HG03066 (cell line): ENCODE data around the gene ZNF282.

Source experiments
- ATAC-seq: cut with Tn5 transposase; IDR thresholded peaks from one replicate; pipeline ENCODE4 v1.9.1; 2021; ENCODE audit warnings: low read depth; ENCODE audit not compliant: unreplicated experiment

The ZNF282 gene

DNA sequence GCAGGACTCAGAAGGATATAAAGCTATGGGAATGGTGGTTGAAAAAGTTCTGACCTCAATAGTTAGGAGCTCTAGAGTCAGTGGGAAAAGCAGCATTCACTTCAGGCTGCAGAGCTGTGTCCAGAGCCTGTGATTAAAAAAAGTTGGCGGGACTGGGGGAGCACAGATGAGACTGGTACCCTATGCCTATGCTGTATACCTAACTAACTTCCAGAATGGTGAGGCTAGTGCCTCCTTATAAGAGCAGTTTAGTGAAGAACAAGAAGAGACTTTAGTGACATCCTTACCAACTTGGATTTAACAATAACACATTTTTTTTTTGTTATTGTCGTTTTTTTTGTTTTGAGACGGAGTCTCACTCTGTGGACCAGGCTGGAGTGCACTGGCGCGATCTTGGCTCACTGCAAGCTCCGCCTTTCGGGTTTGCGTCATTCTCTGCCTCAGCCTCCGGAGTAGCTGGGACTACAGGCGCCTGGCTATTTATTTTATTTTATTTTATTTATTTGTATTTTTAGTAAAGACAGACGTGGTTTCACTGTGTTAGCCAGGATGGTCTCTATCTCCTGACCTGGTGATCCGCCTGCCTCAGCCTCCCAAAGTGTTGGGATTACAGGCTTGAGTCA, 6.6 kb upstream of the ZNF282 start:
- ATAC-seq = no peak

GRCh38 chr7:149191851-149192250, 3.5 kb upstream of the ZNF282 start:
- ATAC-seq = no peak

DNA sequence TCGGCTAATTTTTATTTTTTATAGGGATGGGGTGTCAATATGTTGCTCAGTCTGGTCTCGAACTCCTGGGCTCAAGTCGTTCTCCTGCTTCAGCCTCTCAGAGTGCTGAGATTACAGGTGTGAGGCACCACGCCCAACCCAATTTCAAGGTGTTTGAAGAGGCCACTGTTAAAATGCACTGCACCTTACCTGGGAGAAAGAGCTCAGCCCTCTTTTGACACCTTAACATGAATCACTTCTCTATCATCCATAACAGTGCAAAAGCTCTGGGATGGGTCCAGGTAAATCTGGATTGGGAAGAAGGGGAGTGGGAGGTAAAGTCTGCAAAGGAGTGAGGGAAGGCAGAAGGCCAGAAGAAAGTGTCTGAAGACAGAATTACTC, 557 bp upstream of the ZNF282 start:
- no peak for ATAC-seq

DNA sequence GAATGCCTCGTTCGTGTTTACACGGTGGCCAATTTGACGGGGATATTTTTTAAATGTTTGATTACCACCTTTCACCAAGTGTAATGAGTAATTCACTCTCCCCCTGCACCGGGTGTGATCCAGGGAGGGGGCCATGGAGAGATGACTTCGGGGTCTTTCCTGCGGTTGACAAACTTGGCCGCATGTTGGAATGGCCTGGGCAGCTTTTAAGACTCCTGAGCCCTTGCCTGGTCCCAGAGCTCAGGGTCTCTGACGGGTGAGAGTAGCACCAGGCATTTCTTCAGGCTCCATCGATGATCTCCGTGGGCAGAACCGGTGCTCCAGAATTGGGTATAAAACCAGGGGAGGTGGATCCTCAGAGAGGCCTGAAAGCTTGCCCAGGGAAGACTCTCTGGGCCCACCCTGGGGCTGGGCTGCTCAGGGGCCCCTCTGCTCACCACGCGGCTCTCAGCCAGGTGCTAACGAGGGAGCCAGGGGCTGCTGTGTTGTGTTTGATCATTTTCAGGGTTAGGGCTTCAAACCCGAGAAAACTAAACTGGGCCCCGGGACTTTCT, 882 bp downstream of the ZNF282 start:
- peak; percentile 20 for ATAC-seq

DNA sequence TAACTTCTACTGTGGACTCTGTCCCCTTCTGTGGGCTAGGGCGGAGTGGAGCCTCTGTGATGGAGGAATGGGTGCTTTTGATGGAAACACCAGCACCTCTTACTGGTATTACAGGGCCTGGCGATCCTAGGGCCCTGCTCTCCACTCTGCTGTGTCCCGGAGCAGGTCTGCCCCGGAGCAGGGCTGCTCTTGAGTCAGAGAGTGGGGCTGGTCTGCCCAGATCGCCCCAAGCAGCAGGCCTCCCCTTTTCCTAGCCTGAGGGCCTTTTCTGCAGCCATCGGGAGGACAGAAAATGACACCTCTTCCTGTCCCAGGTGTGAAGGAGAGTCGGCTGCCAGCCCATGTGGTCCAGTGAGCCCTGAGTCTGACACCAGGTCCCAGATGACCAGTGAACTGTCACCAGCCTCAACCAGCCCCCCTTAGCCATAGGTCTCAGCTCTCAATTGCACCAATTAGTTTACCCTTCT, 1.4 kb downstream of the ZNF282 start:
- ATAC-seq = peak; percentile 8

GRCh38 chr7:149197675-149198074, 2.3 kb downstream of the ZNF282 start:
- no peak for ATAC-seq

DNA sequence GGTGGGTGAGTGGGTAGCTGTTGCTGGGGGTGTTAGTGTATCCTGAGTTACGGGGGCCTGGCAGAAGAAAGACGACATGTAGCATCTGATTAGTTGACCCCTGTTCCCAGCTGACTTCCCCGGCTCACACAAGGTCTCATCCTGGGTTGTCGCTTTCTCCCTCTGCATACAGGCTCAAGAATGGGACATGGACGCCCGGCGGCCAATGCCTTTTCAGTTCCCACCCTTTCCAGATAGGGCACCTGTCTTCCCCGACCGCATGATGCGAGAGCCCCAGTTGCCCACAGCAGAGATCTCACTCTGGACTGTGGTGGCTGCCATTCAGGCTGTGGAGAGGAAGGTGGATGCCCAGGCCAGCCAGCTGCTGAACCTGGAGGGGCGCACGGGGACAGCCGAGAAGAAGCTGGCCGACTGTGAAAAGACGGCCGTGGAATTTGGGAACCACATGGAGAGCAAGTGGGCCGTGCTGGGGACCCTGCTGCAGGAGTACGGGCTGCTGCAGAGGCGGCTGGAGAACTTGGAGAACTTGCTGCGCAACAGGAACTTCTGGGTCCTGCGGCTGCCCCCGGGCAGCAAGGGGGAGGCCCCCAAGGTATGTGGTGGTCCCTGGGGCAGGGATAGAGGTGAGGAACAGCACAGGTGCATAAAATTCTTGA, 2.9 kb downstream of the ZNF282 start:
- no peak for ATAC-seq

DNA sequence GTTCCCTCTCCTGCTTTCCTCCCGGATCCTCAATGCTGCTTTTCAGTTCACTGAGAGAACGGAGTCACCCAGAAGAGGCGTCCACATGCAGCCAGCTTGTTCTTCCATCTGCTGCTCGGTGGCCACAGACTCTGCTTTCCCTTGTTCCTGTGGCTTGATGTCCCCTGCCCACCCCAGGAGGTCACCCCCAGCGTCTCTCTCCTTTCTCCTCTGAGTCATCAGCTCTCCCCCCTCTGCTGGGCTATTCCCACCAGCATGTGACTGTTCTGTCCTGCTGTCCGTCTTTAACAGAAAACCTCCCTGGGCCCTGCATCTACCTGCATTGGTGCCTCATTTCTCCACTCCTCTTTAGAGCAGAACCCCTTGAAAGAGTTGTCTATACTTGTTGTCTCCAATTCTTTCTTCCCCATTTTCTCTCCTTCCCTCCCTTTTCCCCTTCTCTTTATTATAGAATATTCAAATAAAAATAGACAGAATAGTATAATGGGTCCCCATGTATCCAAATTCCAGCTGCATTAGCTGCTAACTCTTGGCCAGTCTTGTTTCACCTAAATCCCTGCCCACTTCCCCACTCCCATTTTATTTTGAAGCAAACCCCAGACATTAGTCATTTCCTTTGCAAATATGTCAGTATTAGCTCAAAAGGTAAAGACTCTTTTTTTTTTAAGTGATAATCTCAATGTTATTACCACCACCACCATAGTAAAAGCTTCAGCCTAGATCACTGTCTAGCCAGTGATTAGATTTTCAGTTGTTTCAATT, 4.1 kb downstream of the ZNF282 start:
- no peak for ATAC-seq

- ATAC-seq = no peak
Measured at GRCh38 chr7:149202831-149203231, 7.5 kb downstream of the ZNF282 start.

- ATAC-seq = no peak
Measured at GRCh38 chr7:149205690-149206381, 10.5 kb downstream of the ZNF282 start.

DNA sequence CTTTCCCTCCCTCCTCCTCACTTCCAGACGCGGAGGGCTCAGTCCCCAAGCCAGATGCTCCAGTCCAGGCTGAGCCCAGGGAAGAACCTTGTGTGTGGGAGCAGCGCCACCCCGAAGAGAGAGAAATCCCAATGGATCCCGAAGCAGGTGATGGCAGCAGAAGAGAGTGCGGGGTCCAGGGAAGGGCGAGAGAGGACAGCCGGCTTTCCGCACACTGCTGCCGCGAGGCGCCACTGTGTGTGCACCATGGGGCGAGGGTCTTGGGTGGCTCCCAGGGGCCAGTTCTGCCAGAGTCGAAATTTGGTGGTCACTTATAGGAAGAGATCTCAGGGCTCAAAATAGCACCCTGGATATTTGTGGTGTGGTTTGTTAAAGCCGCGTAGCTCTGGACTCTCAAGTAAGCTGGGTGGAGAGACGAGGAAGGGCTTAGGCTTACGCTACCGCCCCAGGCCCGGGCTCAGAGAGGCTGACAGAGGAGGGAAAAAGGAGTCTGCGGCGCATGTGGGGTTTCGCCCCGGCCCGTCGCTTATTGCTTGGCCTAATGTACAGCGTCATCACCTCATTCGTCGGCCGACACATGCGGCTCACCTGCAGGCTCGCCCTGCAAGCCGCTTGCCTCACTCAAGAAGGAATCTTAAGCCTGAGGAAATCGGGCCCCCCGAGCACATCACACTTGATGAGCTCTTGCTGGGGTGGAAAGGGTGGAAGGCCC, 12.1 kb downstream of the ZNF282 start:
- no peak for ATAC-seq

DNA sequence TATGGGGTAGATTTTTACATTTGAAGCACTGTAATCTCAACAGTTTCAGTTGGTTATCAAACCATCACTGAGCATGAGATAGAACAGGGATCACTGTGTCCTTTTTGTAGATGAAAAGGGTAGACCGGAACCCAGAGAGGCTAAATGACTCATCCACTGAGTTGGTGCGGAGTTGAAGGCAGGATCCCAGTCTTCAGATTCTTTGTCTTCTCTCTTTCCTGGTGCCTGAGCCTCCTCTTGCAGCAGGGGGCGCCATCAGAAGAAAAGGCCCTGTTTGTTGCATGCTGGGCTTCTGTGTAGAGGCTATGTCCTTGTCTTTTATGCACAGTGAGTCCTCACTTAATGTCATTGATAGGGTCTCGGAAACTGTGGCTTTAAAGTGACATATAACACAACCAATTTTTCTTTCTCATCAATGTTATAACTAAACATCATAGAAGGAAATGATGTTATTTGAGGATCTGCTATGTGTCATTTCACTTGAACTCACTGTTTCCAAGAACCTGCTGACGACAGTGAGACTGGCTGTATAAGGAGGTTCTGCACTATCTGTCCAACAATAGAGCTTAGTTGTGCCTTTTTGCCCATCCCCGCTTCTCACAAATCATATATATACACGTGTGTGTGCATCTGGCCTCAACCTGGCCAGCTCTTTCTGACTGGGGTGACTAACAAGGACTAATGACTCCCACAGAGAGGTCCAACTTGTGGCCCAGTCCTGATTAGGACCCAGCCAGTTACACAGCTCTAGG, 14.3 kb downstream of the ZNF282 start:
- ATAC-seq = no peak

GRCh38 chr7:149210551-149210950, 15.2 kb downstream of the ZNF282 start:
- no peak for ATAC-seq

GRCh38 chr7:149214020-149214720, 18.8 kb downstream of the ZNF282 start:
- no peak for ATAC-seq

- no peak for ATAC-seq
Measured at GRCh38 chr7:149216402-149216801, 21.1 kb downstream of the ZNF282 start.

- no peak for ATAC-seq
Measured at GRCh38 chr7:149217570-149217969, 22.2 kb downstream of the ZNF282 start.

DNA sequence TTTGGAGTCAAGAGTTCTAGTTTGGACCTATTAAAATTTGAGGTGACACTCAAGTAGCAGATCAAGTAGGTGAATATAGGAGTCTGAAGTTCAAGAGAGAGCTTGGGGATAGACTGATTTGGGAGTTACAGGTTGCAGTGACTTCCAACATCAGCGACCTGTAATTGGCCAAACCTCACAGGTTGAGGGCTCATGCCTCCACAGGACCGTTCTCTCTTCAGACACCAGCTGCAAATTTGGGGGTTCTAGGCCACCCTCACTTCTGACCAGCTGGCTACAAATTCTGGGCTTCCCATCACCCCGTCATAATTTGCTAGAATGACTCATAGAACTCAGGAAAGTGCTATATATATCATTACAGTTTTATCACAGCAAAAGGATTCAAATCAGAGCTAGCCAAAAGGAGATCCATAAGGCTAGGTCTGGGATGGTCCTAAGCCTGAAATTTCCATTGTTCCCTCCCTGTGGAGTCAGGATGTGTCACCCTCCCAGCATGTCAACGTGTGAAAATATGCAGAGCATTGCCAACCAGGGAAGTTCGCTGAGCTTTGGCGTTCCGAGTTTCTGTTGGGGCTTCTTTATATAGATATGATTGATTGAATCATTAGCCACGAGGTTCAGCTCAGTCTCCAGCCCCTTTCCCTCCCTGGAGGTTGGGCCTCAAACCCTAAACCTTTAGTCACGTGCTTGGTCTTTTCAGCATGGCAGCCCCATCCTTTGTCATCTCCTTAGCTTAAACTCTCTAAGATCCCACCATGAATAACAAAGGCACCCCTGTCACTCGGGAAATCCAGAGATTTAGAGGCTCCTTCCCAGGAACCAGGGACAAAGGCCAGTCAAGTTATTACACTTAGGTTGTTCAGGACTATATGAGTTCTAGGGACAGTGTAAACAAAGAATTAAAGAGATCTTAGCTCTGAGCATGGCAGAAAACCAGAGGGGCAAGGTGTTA, 23.4 kb downstream of the ZNF282 start:
- ATAC-seq = no peak

GRCh38 chr7:149220534-149220933, 25.2 kb downstream of the ZNF282 start:
- no peak for ATAC-seq
